C1 segment of cervical spinal cord (tissue), 14 donors: ENCODE measurements around the gene IWS1.

Experiments
- DNase-seq, 14 donors: peaks; one replicate each; lab custom pipeline; 2025; lab: John Stamatoyannopoulos, UW

IWS1 gene

DNA sequence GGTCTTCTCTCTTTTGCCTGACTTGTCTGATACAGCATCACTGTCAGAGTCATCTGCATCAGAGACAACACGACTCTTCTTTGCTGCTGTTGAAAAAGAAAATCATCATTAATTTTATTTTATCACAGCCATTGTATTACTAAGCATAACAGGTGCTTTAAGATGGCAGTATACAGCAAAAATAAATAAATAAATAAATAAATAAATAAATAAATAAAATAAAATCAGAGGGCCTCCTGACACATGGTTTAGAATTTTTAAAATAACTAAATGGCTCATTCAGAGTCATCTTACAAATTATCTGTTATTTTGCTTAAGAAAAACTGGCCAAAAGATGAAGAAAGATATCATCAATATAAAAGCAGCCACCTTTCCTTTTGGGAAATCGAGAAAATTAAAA lies 22.8 kb downstream of the IWS1 start:
- DNase-seq: no peak

DNA sequence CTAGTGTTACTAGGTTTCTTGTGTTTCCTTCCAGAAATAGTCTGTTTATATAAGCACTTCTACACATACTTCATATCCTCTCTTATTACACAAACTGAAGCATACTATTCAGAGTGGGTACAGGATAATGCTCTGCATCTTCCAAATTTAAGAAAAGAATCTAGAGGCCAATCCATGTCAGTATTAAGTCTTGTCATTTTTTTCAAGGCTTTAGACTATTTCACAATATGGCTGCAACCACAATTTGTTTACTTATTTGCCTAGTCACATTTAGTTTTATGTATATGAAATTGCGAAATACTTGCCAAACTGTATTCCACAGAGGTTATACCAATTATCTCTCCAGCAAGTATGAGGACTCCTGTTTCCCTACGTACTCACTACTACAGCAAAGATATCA lies 27.9 kb downstream of the IWS1 start:
- DNase-seq: no peak

DNA sequence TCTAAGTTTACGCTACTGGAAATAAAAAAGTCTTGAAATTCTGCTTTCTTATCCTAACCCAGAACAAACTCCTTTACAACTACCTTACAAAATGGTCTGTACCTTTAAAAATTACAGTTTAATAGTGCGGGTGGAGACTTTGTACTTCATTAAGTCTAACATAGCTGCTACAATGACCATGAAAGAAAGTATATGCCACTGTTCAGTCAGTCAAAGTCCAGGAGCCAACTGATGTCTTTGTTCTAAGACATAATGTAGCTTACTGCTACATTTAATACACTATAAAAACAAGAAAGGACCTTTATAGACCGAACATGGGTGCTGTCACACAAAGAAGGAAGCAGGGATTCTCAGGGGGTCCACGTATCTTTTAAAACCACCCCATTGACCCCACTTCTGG lies 36.0 kb downstream of the IWS1 start:
- DNase-seq: no peak

DNA sequence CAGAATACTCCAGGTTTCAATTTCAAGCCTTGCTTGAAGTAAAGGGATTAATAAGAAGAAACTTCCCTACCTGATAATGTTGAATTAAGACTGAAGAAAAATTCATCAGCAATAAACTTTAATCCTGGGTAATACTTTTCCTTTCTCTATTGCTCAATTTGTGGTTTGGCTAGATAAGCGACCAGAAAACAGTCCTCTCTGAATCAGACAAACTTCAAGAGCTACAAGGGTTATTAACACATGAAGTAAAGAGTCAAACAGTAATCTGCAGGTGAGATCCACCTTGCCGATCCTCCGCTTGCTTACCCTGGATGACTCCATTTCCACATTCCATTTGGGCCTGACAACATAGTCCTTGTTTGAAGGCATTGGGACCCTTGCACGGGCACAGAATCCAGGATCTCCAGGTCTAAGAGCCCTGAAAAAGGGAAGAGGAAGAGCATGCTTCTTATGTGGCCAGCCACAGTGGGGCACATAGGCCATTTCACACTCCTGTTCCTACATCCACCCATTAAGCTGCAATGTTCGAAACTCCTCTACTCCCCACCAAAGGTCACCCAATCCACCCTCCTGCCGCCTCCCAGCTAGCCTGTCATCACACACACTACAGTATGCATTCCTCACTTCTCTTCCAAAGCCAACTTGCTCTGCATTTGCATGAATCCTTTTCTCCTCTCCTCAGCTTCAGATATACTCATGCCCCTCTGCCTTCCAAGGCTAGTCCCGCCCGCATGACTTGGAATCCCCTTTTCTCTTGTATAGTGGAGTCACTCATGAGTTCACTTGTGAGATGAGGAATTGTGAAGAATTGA lies 39.8 kb downstream of the IWS1 start:
- DNase-seq: no peak

DNA sequence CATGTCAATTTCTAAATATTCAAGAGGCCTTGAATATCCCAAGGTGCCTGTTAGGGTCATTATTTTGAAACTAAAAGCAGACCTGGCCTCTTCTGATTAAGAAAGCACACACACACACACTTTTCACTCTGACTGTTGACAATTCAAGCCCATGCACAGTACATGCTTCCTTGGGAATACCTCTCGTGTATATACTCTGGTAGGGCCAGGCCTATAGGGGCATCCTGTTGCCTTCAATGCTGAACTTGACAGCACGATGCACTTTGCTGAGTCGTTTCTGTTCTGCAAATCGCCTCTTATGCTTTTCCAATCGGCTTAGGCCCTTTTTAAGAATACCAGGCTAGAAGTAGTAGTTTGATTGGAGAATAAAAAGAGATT lies 40.6 kb downstream of the IWS1 start:
- no peak for DNase-seq

DNA sequence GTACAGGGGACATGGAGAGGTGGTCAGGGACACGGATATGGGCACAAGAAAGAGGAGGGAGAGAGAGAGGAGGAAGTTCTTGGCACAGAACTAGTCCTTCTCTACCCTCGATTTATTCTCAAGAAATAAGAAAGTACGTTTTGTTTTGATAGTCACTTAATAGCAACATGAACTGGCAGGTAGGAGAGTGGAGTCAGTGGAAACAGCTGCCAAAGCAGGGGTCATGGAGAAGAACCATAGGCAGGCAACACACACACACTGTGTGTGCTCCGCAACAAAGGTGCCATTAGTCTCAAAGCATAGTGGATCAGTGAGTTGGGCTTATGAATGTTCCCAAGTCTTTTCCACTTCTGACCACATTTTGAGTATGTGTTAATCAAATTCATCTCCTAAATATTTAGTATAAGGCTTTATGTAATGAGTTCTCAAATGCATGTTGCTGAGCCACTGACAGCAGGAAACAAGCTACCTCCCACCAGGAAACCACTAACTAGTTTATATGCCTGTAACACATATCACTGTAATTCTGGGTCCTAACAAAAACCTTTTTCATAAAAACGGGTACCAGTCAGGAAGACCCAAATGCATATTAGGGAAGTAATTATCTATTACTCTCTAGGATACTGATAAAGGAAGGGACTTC lies 41.1 kb downstream of the IWS1 start:
- DNase-seq: no peak

DNA sequence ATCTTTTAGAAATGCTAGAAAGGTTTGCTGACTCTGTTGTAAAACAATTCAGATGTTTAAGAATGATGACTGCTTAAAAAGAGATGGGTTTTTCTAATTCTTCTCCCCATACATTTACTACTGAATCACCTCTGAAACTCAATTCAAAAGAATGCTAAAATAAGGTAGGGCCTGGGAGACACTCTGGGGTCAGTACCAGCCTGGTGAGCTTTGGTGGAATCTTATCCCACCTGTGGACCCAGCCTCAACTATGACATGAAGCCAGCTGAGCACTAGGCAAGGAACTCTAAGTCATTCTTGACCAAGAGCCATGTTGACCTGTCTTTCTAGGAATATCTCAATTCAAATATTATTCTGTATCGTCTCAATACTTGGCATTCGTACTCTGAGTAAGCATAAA lies 44.3 kb downstream of the IWS1 start:
- DNase-seq: no peak

DNA sequence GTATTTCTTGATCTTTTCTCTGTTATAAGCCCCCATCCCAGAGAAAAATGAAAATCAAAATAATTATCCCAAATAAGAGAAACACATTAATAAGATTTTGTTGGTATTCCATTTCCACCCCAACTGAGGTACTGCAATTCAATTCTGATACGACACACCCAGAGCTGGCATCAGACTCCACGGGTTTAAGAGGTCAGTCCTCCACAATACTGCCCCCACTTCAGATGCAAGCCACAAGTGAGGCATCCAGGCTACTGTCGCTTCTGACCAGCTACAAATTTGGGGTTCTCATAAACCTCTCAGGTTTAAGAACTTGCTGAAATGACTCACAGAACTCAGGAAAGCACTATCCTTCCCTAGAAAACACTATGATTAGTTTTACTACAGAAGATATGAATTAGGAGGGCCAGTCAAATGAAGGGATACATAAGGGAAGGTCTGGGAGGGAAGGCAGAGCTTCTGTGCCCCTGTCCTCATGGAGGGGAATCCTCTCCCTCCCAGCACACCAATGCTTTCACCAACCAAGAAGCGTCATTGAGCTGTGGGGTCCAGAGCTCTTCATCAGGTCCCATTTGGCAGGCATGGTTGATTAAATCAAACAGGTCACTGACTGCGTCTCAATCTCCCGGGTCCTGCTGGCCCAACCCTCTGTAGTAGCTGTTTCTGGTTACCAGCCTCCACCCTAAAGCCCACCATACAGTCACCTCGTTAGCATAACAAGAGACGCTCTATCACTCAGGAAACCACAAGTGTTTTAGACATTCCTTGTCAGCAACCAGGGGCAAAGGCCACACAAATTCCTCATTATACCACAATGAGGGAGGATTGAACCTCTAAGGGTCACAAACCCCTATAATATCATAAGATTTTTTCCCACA lies 46.2 kb downstream of the IWS1 start:
- no peak for DNase-seq

DNA sequence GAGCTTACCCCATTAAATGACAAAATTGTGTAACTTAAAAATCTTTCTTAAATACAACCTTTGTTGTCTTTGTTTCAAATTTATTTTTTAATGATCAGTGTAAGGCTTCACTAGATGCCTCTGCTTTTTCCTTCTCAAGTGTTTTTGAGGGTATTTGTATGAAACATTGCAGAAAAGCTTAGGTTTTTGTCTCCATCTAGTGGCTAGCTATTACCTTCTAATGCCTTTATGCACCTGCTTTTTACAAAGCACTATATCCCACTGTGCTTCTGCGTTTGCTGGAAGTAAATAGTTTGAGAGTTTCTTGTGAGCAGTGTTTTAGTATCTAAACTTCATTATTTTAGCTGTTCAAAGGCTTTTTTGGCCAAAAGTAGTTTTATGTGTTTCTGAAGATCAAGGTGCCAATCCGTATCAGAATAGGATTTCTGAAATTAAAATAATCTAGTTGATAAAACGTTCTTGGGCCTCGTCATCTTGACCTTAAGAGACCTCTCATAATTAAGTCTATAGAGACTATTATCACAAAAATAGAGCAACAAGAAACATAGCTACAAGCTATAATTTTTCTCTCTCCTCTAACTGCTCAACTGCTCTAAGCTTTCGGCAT lies 47.0 kb downstream of the IWS1 start:
- DNase-seq: peak in 1 of 14 donors; percentile 5

DNA sequence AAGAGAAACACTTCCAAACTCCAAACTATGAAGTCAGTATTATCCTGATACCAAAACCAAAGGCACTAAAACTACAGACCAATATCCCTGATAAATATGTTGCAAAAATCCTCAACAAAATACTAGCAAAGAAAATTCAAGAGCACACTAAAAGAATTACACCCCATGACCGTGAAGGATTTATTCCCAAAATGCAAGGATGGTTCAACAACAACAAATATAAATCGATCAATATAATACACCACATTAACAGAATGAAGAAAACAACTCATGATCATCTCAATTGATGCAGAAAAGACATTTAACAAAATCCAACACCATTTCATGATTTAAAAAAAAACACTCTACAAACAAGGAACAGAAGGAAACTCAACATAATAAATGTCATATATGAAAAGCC lies 50.5 kb downstream of the IWS1 start:
- no peak for DNase-seq

DNA sequence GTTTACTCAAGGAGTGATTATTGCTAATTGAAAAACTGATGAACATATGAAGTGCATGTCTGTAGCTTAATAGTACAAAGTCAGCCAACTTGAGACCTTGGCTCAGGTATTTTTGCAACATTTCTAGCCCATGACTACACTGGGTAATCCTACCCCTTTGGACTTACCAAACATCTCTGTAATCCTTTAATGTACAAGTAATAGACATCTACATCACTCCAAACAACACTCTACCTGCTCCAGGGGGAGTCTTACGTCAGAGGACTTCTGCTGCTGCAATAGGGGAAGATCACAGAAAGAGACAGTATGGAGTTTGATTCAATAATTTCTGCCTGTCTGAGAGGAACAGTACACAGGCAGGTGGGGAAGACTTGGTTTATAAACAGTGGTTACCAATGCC lies 54.0 kb downstream of the IWS1 start:
- no peak for DNase-seq

DNA sequence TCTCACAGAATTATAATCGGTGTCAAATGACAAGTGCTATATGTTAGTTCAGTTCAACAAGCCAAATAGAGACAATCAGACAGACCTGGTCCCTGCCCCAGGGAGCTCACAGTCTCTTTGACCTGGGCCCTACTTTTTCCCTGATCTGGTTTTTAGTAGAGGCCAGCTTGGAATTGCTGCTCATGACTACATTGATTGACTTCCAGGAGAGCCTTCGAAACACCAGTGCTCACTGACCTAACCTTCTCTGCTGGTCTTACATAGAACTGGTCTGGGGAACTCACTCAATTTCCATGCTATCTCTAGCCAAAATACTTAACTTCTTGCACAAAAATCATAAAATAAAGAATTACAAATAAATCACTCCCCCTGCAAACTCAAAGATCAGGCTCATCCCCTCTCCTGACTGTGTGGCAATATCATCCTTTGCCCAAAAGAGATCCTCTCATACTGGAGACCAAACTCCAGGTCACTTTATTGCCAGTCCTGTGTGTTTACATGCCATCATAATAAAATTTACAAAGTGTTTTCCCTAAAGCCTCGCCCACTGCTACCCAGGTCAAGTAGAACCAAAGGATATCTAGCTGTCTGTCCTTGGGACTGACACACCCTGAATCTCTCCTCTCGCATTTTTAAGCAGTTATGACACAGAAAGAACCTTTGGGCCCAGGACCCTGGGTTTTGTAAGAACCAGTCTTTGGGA lies 54.9 kb downstream of the IWS1 start:
- no peak for DNase-seq

DNA sequence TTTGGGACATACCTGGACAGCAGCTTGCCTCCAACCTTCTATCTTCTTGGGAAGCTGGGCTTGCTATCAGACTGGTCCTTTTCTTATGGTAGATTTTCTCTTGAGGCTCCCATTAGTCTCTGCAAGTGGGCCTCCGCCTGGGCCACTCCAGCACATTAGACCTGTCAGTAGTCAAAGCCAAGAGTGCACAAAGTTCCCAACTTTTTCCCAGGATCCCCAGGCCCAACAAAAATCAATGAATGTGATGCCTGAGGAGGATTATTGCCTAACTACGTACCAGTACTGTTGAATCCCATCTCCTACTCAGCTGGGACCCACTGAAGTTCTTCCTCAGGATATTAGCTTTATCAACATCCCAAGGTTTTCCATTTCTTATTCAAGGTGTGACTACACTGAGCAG lies 56.3 kb downstream of the IWS1 start:
- DNase-seq: no peak

DNA sequence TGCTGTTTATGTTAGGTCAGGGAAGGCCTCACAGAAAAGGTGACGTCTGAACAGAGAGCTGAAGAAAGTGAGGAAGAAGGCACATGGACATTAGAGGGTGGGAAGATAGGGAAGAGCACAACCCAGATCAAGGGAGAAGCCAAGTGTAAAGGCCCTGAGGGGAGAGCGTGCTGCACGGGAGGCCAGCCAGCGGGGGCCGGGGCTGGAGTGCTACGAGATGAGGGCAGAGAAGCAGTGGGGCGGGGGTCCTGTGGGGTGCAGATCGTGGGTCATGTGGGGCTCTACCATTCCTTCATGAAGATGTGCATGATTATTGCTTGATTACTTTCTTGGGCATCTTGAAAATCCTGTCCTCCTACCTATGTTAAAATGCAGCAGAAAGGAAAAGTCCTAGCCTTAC lies 57.2 kb downstream of the IWS1 start:
- no peak for DNase-seq

DNA sequence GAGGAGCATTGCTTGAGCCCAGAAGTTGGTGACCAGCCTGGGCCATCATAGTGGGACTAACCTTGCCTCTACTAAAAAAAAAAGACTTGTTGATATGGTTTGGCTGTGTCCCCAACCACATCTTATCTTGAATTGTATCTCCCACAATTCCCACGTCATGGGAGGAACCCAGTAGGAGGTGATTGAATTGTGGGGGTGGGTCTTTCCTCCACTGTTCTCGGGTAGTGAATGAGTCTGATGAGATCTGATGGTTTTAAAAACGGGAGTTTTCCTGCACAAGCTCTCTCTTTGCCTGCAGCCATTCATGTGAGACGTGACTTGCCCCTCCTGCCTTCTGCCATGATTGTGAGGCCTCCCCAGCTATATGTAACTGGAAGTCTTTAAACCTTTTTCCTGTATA lies 61.0 kb downstream of the IWS1 start:
- DNase-seq: no peak

DNA sequence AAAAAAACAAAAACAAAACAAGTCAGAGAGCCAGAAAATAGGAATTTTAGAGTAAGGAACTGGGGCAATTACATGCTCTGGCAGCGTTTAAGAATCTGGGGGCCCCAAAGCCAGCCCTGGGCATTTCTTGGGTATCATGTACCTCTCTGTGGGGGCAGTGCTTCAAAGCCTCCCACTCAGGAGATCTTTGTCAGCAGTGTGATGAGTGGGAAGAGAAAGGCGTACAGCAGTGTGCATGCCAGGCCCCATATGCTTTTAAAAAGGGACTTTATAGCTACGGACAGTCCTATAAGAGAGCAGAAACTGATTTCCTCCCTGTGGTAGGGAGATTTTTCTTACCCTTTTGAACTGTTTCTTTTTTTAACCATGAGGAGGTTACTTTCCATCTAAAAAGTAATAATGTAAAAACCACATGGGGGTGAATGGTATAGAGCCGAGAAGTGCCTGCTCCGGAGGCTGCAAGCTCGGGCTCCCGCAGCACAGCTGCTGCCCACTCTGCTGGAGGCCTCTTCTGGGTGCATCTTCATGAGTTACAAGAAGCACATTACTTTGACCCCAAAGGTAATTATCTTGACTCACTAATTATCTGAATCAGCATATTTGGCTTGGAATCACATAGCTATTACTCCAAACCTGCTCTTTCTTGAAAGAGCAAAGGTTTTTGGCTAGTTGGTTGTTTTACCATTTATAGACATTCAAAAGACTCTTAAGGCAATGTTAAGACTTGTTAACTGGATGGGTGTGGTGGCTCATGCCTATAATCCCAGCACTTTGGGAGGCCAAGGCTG lies 61.6 kb downstream of the IWS1 start:
- no peak for DNase-seq

DNA sequence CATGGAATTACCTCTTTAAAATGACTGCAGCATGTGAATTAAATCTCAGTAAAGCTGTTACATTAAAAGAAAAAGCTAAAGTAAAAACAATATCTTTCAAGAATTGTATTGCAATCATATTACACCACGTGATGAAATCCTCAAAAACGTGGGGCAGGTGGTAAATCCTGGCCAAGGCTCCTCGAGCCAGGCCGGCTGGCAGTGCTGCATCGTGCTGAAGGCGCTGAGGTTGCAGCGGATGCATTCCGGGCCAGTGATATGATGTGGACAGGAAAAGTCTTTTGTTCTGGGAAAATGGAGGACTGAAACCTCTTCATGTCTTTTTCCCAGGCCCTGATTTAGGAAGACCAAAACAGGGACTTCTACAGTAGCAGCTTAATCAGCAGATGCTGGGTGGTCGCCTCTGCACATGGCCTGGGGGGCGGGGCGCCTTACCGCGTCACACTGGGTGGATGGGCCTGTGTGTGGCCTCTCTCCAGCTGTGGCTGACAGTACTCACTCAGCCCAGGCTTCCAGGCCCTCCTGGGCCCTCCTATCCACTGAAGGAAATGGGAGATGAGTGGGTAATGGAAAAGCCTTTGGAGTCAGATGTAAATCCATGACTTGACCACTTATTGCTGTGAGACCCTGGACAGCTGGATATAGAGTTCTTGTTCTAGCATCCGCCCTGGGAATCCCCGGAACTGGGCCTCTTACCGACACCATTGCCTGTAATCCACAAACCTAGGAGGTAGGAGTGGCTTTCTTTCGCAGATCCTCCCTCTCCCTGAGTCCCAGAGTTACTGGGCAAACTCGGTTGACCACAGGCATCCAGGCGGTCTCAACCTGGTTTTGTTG lies 62.9 kb downstream of the IWS1 start:
- no peak for DNase-seq

DNA sequence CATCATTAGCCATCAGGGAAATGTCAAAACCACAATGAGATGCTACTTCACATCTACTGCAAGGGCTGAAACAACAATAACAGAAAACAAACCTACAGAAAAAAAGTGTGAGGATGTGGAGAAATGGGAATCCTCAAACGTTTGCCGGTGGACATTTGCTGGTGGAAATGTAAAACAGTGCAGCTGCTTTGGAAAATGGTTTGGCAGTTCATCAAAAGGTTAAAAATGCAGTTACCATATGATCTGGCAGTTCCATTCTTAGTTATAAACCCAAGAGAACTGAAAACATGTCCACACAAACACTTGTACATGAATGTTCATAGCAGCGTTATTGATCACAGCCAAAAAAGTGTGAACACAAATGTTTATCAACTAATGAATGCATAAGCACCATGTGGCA lies 63.8 kb downstream of the IWS1 start:
- no peak for DNase-seq

DNA sequence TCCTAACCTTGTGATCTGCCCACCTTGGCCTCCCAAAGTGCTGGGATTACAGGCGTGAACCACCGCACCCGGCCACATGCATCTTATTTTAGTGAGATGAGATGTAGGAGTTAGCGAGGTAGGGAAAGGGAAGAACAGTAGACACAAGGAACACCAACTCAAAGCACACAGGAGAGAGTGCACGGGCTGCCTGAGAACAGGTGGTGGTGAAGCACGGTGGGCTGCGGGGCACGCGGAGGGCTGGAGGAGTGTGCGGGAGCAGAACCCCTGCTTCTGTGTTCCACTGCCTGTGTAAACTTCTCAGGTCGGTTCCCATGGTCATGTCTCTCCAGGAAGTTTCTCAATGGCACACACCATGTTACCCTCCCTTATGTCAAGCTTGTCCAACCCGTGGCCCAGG lies 69.3 kb downstream of the IWS1 start:
- DNase-seq: no peak
